Spleen (tissue), 7 donors: ENCODE results near the gene A2ML1.

ENCODE experiments used
- CTCF ChIP-seq, 11 experiments: fragments of 200-600 bp in 7 of 11; fragments of 450-650 bp in 4 of 11; sonication (generic) in 4 of 11; IDR thresholded peaks in 8 of 11; conservative IDR thresholded peaks in 3 of 11; 1 replicate in 7 of 11; 2 replicates in 4 of 11; pipeline versions ENCODE4 v1.4.0 to v1.8.0; 2016 to 2021; ENCODE audit warnings: antibody characterized with exemption in 11 of 11, inconsistent platforms in 4 of 11, mild to moderate bottlenecking in 1 of 11
- POLR2A ChIP-seq, 3 donors: fragments of 450-650 bp; IDR thresholded peaks; one replicate each; pipeline ENCODE4 v1.5.1; 2017; ENCODE audit warnings: antibody characterized with exemption in 3 of 3, mild to moderate bottlenecking in 1 of 3
- donor health status: DM: no; HTN: no; CAD: no; lungs with moderate emphysema.
- donor health status: DM: no; HTN: no; CAD: no.
- donor health status: DM: no; HTN: no; CAD: no.

GRCh38 chr12:8855891-8856290 is 33.5 kb downstream of the A2ML1 start:
- TF ChIP-seq POLR2A (IDR thresholded peaks at IDR 0.05) (no peak), CTCF (IDR thresholded peaks at IDR 0.05 in 8 of 11, conservative IDR thresholded peaks at IDR 0.05 in 3 of 11) (no peak)
